SU-DHL-6 (cell line): ENCODE results near the gene OR5A1.

ENCODE experiments used
- CTCF ChIP-seq: fragments of 200-600 bp; sonication (generic); IDR thresholded peaks from one replicate; pipeline ENCODE4 v1.5.1; 2017; ENCODE audit warnings: antibody characterized with exemption, mild to moderate bottlenecking, low read length, moderate library complexity; ENCODE audit not compliant: insufficient read depth, poor library complexity, severe bottlenecking
- EZH2phosphoT487 ChIP-seq: fragments of 200-600 bp; sonication (generic), shearing (Covaris generic); conservative IDR thresholded peaks from 2 replicates; pipeline ENCODE4 v1.6.1; 2018; ENCODE audit warnings: mild to moderate bottlenecking, antibody characterized with exemption, low read length, moderate library complexity, mixed read lengths

GRCh38 chr11:59473015-59473414, 36.7 kb downstream of the OR5A1 start, which contains the start of gene OR4D10:
- TF ChIP-seq CTCF, result no peak
- no peak for TF ChIP-seq EZH2phosphoT487
